ENCODE results near the gene COMMD6. TPM values are rescaled to one million over a fixed set of nuclear protein-coding genes. Genes with fewer than 3 reads are reported as not detected.

COMMD6 gene
- total and polyA plus RNA-seq, 2 of the 13 experiments (the other 11 are each of a cell fraction or from before 2014, with no cell fraction given), result 97.0 to 164 TPM

- TF ChIP-seq, protein P1, sequence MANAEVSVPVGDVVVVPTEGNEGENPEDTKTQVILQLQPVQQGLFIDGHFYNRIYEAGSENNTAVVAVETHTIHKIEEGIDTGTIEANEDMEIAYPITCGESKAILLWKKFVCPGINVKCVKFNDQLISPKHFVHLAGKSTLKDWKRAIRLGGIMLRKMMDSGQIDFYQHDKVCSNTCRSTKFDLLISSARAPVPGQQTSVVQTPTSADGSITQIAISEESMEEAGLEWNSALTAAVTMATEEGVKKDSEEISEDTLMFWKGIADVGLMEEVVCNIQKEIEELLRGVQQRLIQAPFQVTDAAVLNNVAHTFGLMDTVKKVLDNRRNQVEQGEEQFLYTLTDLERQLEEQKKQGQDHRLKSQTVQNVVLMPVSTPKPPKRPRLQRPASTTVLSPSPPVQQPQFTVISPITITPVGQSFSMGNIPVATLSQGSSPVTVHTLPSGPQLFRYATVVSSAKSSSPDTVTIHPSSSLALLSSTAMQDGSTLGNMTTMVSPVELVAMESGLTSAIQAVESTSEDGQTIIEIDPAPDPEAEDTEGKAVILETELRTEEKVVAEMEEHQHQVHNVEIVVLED (CRISPR knock-in tag; IDR thresholded peaks at IDR 0.05; ENCODE audit: borderline replicate concordance), result peak; percentile 58; the same call in 1 of the 2 replicates
- TF ChIP-seq ZNF646 (CRISPR knock-in tag; IDR thresholded peaks at IDR 0.05) (peak; percentile 87), ZNF784 (CRISPR knock-in tag; IDR thresholded peaks at IDR 0.05; ENCODE audit: borderline replicate concordance) (no peak), CCAR2 (optimal IDR thresholded peaks at IDR 0.05; ENCODE audit: low read depth, low read length) (no peak), FOXA1 (IDR thresholded peaks at IDR 0.05) (no peak), FOXA1 (CRISPR knock-in tag; IDR thresholded peaks at IDR 0.05) (no peak), MYC (CRISPR knock-in tag; IDR thresholded peaks at IDR 0.05; ENCODE audit: borderline replicate concordance) (peak; percentile 83), MXD4 (CRISPR knock-in tag; IDR thresholded peaks at IDR 0.05) (peak; percentile 34; the same call in 1 of the 2 replicates), KMT2B (CRISPR knock-in tag; IDR thresholded peaks at IDR 0.05) (peak; percentile 50; the same call in 1 of the 2 replicates), ZC3H4 (CRISPR knock-in tag; IDR thresholded peaks at IDR 0.05; ENCODE audit: borderline replicate concordance) (no peak), ZNF670 (CRISPR knock-in tag; IDR thresholded peaks at IDR 0.05; ENCODE audit: borderline replicate concordance) (peak; percentile 58; the same call in 1 of the 2 replicates), SALL1 (CRISPR knock-in tag; IDR thresholded peaks at IDR 0.05) (peak; percentile 57)
- TF ChIP-seq, protein P2, sequence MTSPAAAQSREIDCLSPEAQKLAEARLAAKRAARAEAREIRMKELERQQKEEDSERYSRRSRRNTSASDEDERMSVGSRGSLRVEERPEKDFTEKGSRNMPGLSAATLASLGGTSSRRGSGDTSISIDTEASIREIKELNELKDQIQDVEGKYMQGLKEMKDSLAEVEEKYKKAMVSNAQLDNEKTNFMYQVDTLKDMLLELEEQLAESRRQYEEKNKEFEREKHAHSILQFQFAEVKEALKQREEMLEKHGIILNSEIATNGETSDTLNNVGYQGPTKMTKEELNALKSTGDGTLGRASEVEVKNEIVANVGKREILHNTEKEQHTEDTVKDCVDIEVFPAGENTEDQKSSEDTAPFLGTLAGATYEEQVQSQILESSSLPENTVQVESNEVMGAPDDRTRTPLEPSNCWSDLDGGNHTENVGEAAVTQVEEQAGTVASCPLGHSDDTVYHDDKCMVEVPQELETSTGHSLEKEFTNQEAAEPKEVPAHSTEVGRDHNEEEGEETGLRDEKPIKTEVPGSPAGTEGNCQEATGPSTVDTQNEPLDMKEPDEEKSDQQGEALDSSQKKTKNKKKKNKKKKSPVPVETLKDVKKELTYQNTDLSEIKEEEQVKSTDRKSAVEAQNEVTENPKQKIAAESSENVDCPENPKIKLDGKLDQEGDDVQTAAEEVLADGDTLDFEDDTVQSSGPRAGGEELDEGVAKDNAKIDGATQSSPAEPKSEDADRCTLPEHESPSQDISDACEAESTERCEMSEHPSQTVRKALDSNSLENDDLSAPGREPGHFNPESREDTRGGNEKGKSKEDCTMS (CRISPR knock-in tag; conservative IDR thresholded peaks at IDR 0.05), result no peak
Measured at GRCh38 chr13:75480671-75481175, 56.9 kb downstream of the COMMD6 start (continued).

All from HepG2 (cell line).